Measurements from ENCODE around the gene APOBEC3A. TPM values are rescaled to one million over a fixed set of nuclear protein-coding genes. Genes with fewer than 3 reads are reported as not detected.

APOBEC3A gene
- total and polyA plus RNA-seq, 2 of the 8 experiments (the other 6 are each of a cell fraction or from before 2014, with no cell fraction given) = not detected

DNA sequence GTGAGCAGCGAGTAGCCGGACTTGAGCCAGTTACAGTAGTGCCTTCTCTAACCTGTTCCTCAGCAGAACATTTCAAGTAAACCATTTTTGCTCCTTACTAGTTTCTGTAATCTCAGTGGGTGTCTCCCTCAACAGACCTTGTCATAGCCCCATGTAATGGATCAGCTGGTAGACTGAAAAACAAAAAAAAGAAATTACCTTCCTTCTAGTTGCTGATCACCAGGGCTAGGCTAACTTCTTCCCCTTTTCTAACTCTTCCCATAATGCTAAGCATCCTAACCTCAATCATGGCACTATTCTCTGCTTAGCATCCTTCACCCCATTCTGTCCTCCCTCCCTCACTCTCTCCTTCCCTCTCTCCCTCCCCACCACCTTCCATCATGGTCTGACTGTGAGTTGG is 49.6 kb upstream of the APOBEC3A start:
- H3K4me3 ChIP-seq (ENCODE audit: extremely low read depth in 1 of 4, insufficient read depth in 2 of 4, low read depth in 3 of 4, low read length in 4 of 4) = no peak overlapping the region
- H3K23me2 ChIP-seq (ENCODE audit: low read depth, low read length) = no peaks in the 10 kb centered on the region; the same call in 1 of the 2 replicates
- no peak overlapping the region for H3K23ac ChIP-seq (ENCODE audit: insufficient read length)
- ChIA-PET CTCF (ENCODE audit: partially characterized antibody) (interaction anchor here (0.9 to 1.0 kb wide), 2 partner anchors 16 to 95 kb away, joined by 3 read pairs; no protein-coding TSS in a partner anchor), POLR2A (ENCODE audit: partially characterized antibody) (no interaction called here)
- peaks cover 4 to 8% of the 10 kb centered on the region in 2 experiments for H3K9me3 ChIP-seq (ENCODE audit: insufficient read depth in 2 of 2, low read depth in 1 of 2, low read length in 1 of 2)
- no peak overlapping the region for H3K18ac ChIP-seq (ENCODE audit: extremely low read depth, low read length)
- FAIRE-seq = no peak
- H2BK12ac ChIP-seq (ENCODE audit: low read depth, low read length) = no peak overlapping the region
- no peak overlapping the region for H4K8ac ChIP-seq (ENCODE audit: extremely low read depth, insufficient read depth, low read length)
- H3K4me2 ChIP-seq (ENCODE audit: insufficient read depth in 1 of 2, low read depth in 2 of 2, low read length in 2 of 2) = no peak overlapping the region
- no peaks in the 10 kb centered on the region for H4K20me1 ChIP-seq (replicated peaks in 1 of 2; ENCODE audit: control insufficient read depth in 1 of 2, insufficient read depth in 2 of 2, low read length in 2 of 2)
- 98% methylated on average over 2 of the region's 2 CpGs; no CpG with 5 or more reads in 1 of the 2 experiments for WGBS, 2 experiments (ENCODE audit: extremely low coverage in 1 of 2, insufficient coverage in 1 of 2, insufficient read length in 1 of 2, insufficient replicate concordance in 2 of 2, low coverage in 1 of 2, low lambda C conversion rate in 2 of 2, missing lambda C conversion rate in 1 of 2)
- H2BK15ac ChIP-seq (ENCODE audit: low read length) = no peak overlapping the region
- H4K91ac ChIP-seq (replicated peaks; ENCODE audit: insufficient read length, low read length) = no peak overlapping the region
- no peaks in the 10 kb centered on the region for H3K79me2 ChIP-seq (ENCODE audit: control insufficient read depth in 1 of 2, insufficient read depth in 2 of 2, low read length in 2 of 2)
- no peak overlapping the region for H2BK20ac ChIP-seq (ENCODE audit: low read length)
- no peak for DNase-seq (ENCODE audit: low read depth in 1 of 2, low spot score in 2 of 2)
- H3K36me3 ChIP-seq (ENCODE audit: control insufficient read depth in 2 of 4, insufficient read depth in 4 of 4, low read length in 3 of 4) = no peaks in the 10 kb centered on the region
- H2AFZ ChIP-seq (ENCODE audit: low read length) = no peak overlapping the region
- H3K27me3 ChIP-seq (replicated peaks in 1 of 4; ENCODE audit: control insufficient read depth in 3 of 4, extremely low read depth in 1 of 4, insufficient read depth in 3 of 4, low read length in 3 of 4) = no peaks in the 10 kb centered on the region
- no peaks in the 10 kb centered on the region for H3K4me1 ChIP-seq (replicated peaks in 1 of 4; ENCODE audit: control insufficient read depth in 3 of 4, insufficient read depth in 4 of 4, low read length in 3 of 4)
- no peak overlapping the region for H4K5ac ChIP-seq (ENCODE audit: insufficient read length, low read depth, low read length)
- H3K56ac ChIP-seq (replicated peaks; ENCODE audit: insufficient read length, low read depth, low read length) = no peak overlapping the region
- H3K14ac ChIP-seq (ENCODE audit: insufficient read length) = no peak overlapping the region
- no peak overlapping the region for H2BK5ac ChIP-seq (ENCODE audit: low read depth, low read length)
- no peak overlapping the region for H3K27ac ChIP-seq (ENCODE audit: low read depth, low read length)
- no peak overlapping the region for H3K4ac ChIP-seq (replicated peaks; ENCODE audit: insufficient read length, low read depth, low read length)
- no peaks in the 10 kb centered on the region for H3K79me1 ChIP-seq (ENCODE audit: low read depth, low read length)
- no peak overlapping the region for H2BK120ac ChIP-seq (replicated peaks; ENCODE audit: low read depth, low read length)
- H2AK5ac ChIP-seq (ENCODE audit: low read depth, low read length) = no peak overlapping the region
- no peak overlapping the region for H3K9ac ChIP-seq (replicated peaks in 1 of 4; ENCODE audit: extremely low read depth in 1 of 4, low read depth in 3 of 4, low read length in 3 of 4)
- no peak for TF ChIP-seq EZH2 (IDR thresholded peaks at IDR 0.05; ENCODE audit: low read depth, low read length, severe bottlenecking)
- no peak for TF ChIP-seq CHD1 (IDR thresholded peaks at IDR 0.05; ENCODE audit: low read depth, low read length)
- no peak for TF ChIP-seq CBX5 (IDR thresholded peaks at IDR 0.05; ENCODE audit: low read depth, low read length)
